ENCODE measurements around the gene TBC1D3B. TPM values are rescaled to one million over a fixed set of nuclear protein-coding genes. Genes with fewer than 3 reads are reported as not detected.
"Not testable (repeated sequence)": the region's sequence is repeated elsewhere in the genome, so short reads cannot be mapped to it uniquely, and the experiment has no call there.

The TBC1D3B gene
- total RNA-seq, 1 donor from 2014 or later: 8.4 TPM

DNA sequence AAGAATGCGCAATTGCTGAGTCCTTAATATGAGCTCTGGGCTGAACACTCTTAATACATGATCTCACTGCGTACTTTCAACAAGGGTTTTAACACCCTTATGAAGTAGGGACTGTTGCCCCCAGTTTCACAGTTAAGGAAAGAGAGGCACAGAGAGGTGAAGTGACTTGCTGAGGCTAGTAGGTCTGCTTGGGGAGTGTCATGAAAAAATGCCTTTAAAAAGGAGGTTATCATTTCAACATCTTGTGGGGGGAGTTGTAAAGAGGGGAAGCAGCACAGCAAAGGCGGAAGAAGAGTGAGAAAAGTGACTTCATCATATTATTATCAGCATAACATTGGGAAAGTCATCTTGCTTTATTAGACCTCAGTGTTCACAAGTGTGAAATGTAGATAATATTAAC lies 36.5 kb upstream of the TBC1D3B start:
- Mint-ChIP-seq H3K27ac (ENCODE audit: unreplicated experiment) (no peak overlapping the region), H3K4me1 (ENCODE audit: low read depth) (no peaks in the 10 kb centered on the region), H3K4me3 (ENCODE audit: unreplicated experiment) (no peak overlapping the region), H3K27me3 (ENCODE audit: low read depth) (peaks cover 38% of the 10 kb centered on the region), H3K9me3 (ENCODE audit: low read depth) (peaks cover 3% of the 10 kb centered on the region), H3K36me3 (ENCODE audit: low read depth) (no peaks in the 10 kb centered on the region)
- TF ChIP-seq, protein P1, sequence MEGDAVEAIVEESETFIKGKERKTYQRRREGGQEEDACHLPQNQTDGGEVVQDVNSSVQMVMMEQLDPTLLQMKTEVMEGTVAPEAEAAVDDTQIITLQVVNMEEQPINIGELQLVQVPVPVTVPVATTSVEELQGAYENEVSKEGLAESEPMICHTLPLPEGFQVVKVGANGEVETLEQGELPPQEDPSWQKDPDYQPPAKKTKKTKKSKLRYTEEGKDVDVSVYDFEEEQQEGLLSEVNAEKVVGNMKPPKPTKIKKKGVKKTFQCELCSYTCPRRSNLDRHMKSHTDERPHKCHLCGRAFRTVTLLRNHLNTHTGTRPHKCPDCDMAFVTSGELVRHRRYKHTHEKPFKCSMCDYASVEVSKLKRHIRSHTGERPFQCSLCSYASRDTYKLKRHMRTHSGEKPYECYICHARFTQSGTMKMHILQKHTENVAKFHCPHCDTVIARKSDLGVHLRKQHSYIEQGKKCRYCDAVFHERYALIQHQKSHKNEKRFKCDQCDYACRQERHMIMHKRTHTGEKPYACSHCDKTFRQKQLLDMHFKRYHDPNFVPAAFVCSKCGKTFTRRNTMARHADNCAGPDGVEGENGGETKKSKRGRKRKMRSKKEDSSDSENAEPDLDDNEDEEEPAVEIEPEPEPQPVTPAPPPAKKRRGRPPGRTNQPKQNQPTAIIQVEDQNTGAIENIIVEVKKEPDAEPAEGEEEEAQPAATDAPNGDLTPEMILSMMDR (IDR thresholded peaks at IDR 0.05): no peak
- no peak for DNase-seq (ENCODE audit: low spot score)

DNA sequence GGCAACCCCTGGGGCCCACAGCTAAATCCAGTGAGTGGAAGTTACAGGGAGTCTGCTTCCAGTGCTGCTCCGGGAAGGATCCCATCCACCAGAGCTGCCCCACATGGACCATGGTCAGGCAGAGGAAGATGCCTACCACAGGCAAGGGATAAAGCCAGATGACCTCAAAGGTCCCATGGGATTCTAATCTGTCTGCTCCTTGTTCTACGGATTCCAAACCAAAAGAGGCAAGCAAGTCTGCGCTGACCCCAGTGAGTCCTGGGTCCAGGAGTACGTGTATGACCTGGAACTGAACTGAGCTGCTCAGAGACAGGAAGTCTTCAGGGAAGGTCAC lies 35.8 kb upstream of the TBC1D3B start:
- Mint-ChIP-seq H3K36me3 (ENCODE audit: low read depth) (no peaks in the 10 kb centered on the region), H3K4me3 (ENCODE audit: unreplicated experiment) (no peak overlapping the region), H3K9me3 (ENCODE audit: low read depth) (no peaks in the 10 kb centered on the region), H3K4me1 (ENCODE audit: low read depth) (no peaks in the 10 kb centered on the region), H3K27me3 (ENCODE audit: low read depth) (peaks cover 41% of the 10 kb centered on the region), H3K27ac (ENCODE audit: unreplicated experiment) (no peak overlapping the region)
- TF ChIP-seq, protein P1 (IDR thresholded peaks at IDR 0.05): no peak
- no peak for DNase-seq (ENCODE audit: low spot score)

DNA sequence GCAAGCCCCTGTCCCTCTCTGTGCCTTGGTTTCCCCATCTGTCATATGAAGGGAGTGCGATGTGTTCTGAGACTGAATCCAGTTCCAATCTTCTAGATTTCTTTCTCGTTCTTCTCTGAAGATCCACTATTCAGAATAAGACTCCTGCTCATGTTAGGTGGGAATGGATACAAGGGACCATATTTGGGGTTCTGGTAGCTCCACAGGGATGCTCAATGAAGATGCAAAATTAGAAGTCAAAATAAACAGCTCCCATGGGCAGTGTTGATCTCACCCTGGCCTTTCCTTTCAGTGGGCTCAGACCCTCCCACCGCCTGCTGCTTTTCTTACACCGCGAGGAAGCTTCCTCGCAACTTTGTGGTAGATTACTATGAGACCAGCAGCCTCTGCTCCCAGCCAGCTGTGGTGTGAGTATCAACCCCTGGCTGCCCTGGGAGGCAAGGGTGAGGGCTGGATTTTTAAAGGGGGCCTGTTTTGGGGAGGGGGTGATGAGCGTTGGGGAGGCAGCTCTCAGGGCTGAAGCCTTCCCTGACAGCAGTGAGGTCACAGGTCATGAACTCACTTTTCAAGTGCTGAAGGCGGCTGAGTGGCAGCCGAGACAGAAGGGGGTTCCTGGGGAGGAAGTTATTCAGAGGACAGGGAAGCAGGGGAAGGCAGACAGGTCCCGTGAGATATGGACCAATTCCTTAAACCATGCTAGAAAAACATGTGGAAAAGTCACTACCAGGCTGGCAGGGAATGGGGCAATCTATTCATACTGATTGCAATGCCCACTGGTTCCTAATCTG lies 35.2 kb upstream of the TBC1D3B start:
- H3K27me3 Mint-ChIP-seq (ENCODE audit: low read depth): peaks cover 46% of the 10 kb centered on the region
- not testable (repeated sequence) for H3K4me1 Mint-ChIP-seq (ENCODE audit: low read depth); H3K9me3 Mint-ChIP-seq (ENCODE audit: low read depth); DNase-seq (ENCODE audit: low spot score); H3K4me3 Mint-ChIP-seq (ENCODE audit: unreplicated experiment); H3K36me3 Mint-ChIP-seq (ENCODE audit: low read depth); H3K27ac Mint-ChIP-seq (ENCODE audit: unreplicated experiment)

DNA sequence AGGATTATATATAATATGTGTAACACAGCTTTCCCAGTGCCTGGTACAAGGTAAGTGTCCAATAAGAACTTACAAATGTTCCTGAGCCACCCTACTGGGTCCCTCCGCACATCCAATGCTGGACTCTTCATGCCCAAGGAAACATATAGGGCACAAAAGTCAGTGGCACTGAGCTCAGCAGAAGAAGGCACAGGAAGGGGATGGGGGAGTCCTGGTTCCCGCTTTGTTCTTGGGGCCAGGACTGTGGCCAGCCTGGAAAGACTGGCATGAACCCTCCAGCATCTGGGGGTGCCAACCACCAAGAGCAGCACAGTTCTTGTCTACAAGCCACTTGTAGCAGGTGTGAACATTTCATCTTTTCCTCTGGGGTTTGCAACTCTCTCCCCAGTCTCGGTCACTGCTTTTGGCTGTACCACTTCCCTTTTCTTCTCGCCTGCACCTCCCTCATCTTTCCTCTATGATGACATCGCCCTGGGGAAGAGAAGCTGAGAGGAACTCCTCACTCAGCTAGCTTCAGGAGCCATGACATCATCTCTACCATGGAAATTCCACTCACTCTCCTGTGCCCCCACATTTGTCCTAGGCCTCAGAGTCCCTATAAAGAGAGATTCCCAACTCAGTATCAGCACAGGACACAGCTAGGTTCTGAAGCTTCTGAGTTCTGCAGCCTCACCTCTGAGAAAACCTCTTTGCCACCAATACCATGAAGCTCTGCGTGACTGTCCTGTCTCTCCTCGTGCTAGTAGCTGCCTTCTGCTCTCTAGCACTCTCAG lies 34.2 kb upstream of the TBC1D3B start, which contains the start of gene CCL4L2:
CCL4L2 (plus strand) TSS at position 625 of the 773 bp plus-strand sequence.
- not testable (repeated sequence) for H3K9me3 Mint-ChIP-seq (ENCODE audit: low read depth); H3K36me3 Mint-ChIP-seq (ENCODE audit: low read depth); H3K4me1 Mint-ChIP-seq (ENCODE audit: low read depth); DNase-seq (ENCODE audit: low spot score); H3K4me3 Mint-ChIP-seq (ENCODE audit: unreplicated experiment); H3K27ac Mint-ChIP-seq (ENCODE audit: unreplicated experiment)
- peaks cover 49% of the 10 kb centered on the region for H3K27me3 Mint-ChIP-seq (ENCODE audit: low read depth)

DNA sequence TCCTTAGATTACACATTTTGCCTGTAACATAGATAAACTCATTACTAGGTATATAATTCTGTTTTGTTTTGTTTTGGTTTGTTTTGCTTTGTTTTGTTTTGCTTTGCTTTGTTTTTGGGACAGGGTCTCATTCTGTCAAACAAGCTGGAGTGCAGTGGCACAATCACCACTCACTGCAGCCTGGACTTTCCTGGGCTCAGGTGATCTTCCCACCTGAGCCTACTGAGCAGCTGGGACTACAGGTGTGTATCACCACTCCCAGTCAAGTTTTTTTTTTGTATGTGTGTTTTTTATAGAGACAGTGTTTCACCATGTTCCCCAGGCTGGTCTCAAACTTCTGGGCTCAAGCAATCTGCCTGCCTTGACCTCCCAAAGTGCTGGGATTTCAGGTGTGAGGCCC lies 33.1 kb upstream of the TBC1D3B start:
- Mint-ChIP-seq H3K4me1 (ENCODE audit: low read depth) (no peaks in the 10 kb centered on the region), H3K9me3 (ENCODE audit: low read depth) (no peaks in the 10 kb centered on the region), H3K27me3 (ENCODE audit: low read depth) (peaks cover 44% of the 10 kb centered on the region), H3K36me3 (ENCODE audit: low read depth) (no peaks in the 10 kb centered on the region), H3K27ac (ENCODE audit: unreplicated experiment) (no peak overlapping the region), H3K4me3 (ENCODE audit: unreplicated experiment) (no peak overlapping the region)
- no peak for DNase-seq (ENCODE audit: low spot score)
- TF ChIP-seq, protein P1 (IDR thresholded peaks at IDR 0.05): no peak

DNA sequence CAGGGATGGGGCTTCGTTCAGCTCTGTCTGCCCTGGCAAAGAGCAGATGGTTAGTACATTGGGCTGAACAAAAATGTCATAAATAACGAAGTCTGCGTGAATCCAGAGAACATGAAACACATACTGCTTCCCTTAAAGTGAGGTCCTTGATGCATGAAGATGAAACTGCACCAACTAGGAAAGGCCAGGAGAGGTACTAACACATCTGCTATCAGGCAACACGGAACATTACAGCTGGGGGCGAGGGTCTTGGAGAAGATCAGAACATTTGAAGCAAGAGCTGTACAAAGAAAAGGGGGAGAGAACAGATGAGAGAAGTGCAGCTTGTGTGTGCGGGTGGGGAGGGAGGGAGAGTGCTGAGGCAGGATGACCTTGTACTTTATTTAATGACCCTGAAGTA lies 30.9 kb upstream of the TBC1D3B start:
- H3K4me1 Mint-ChIP-seq (ENCODE audit: low read depth); H3K27ac Mint-ChIP-seq (ENCODE audit: unreplicated experiment); DNase-seq (ENCODE audit: low spot score); H3K9me3 Mint-ChIP-seq (ENCODE audit: low read depth); H3K4me3 Mint-ChIP-seq (ENCODE audit: unreplicated experiment); H3K36me3 Mint-ChIP-seq (ENCODE audit: low read depth): not testable (repeated sequence)
- peaks cover 35% of the 10 kb centered on the region for H3K27me3 Mint-ChIP-seq (ENCODE audit: low read depth)

DNA sequence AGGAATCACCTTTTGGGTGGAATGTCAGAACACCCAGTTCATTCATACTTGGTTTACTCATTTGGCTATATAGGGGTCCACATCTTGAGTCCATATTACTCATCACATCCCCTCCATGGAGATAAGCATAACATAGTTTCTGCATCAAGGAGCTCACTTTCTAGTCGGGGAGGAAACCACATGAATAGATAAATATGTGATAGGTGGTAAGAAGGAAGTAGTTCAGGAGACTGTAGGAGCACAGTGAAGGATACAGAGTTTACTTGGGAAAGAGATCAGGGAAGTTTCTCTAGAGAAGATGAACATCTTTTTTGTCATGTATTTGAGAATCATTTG lies 30.0 kb upstream of the TBC1D3B start:
- not testable (repeated sequence) for H3K27ac Mint-ChIP-seq (ENCODE audit: unreplicated experiment); H3K9me3 Mint-ChIP-seq (ENCODE audit: low read depth); H3K4me3 Mint-ChIP-seq (ENCODE audit: unreplicated experiment); DNase-seq (ENCODE audit: low spot score); H3K4me1 Mint-ChIP-seq (ENCODE audit: low read depth); H3K36me3 Mint-ChIP-seq (ENCODE audit: low read depth)
- H3K27me3 Mint-ChIP-seq (ENCODE audit: low read depth): peaks cover 29% of the 10 kb centered on the region
